Activated B cell treated with CpG ODN at 0.5 μM for 24 hours (primary cell): ENCODE data around the gene DYNLT5. TPM values are rescaled to one million over a fixed set of nuclear protein-coding genes. Genes with fewer than 3 reads are reported as not detected.
"Not testable (repeated sequence)": the region's sequence is repeated elsewhere in the genome, so short reads cannot be mapped to it uniquely, and the experiment has no call there.

Experiments
- ATAC-seq: fragments of 200-7000 bp; cut with Tn5 transposase; one replicate; pipeline ENCODE4 v1.10.0; 2021; ENCODE audit warnings: low read depth, mild to moderate bottlenecking, moderate library complexity
- CTCF ChIA-PET: fragments of 350-600 bp; sonication (Branson Sonifier 250); formaldehyde crosslinking; loops from one replicate; lab custom pipeline; 2021; ENCODE audit warnings: antibody characterized with exemption; lab: Charles Lee
- POLR2A ChIA-PET: fragments of 350-600 bp; sonication (Branson Sonifier 250); formaldehyde crosslinking; loops from one replicate; lab custom pipeline; 2021; ENCODE audit warnings: antibody characterized with exemption; lab: Charles Lee
- DNase-seq: peaks from one replicate; pipeline ENCODE4 v3.0.0; 2022
- H3K27ac Mint-ChIP-seq: one replicate; pipeline ENCODE4 v1.8.0; 2020; ENCODE audit warnings: mixed read lengths
- H3K27me3 Mint-ChIP-seq: one replicate; pipeline ENCODE4 v1.8.0; 2021; ENCODE audit warnings: mixed read lengths
- H3K36me3 Mint-ChIP-seq: one replicate; pipeline ENCODE4 v1.8.0; 2021; ENCODE audit warnings: low read depth, mixed read lengths
- H3K4me1 Mint-ChIP-seq: one replicate; pipeline ENCODE4 v1.8.0; 2021; ENCODE audit warnings: mixed read lengths
- H3K4me3 Mint-ChIP-seq: one replicate; pipeline ENCODE4 v1.8.0; 2020; ENCODE audit warnings: mild to moderate bottlenecking, mixed read lengths
- H3K9me3 Mint-ChIP-seq: one replicate; pipeline ENCODE4 v1.8.0; 2020; ENCODE audit warnings: mixed read lengths
- intact Hi-C: fragments of 100-400 bp; cut with micrococcal nuclease; formaldehyde crosslinking; loops from one replicate; pipeline ENCODE4 v1.15.1; 2024
- total RNA-seq: library from RNA; stranded (reverse); gene quantifications from 2 replicates; pipeline ENCODE4 v1.2.3, GENCODE V29; 2022
- TF ChIP-seq, protein P1 (sequence below): fragments of 200-600 bp; IDR thresholded peaks from one replicate; pipeline ENCODE4 v1.8.0; 2022; ENCODE audit warnings: antibody characterized with exemption, mild to moderate bottlenecking

DYNLT5 gene
- total RNA-seq, 1 donor from 2014 or later = not detected

- POLR2A ChIA-PET = no interaction called here
- Mint-ChIP-seq H3K4me1 (peaks cover 12% of the 10 kb centered on the region), H3K27me3 (no peaks in the 10 kb centered on the region), H3K27ac (peak overlapping the region; percentile 10), H3K4me3 (peak overlapping the region; percentile 11), H3K9me3 (no peaks in the 10 kb centered on the region), H3K36me3 (no peaks in the 10 kb centered on the region)
- intact Hi-C loops = no loop called here
- DNase-seq (no peak), ATAC-seq (peak; percentile 42)
- TF ChIP-seq, protein P1, sequence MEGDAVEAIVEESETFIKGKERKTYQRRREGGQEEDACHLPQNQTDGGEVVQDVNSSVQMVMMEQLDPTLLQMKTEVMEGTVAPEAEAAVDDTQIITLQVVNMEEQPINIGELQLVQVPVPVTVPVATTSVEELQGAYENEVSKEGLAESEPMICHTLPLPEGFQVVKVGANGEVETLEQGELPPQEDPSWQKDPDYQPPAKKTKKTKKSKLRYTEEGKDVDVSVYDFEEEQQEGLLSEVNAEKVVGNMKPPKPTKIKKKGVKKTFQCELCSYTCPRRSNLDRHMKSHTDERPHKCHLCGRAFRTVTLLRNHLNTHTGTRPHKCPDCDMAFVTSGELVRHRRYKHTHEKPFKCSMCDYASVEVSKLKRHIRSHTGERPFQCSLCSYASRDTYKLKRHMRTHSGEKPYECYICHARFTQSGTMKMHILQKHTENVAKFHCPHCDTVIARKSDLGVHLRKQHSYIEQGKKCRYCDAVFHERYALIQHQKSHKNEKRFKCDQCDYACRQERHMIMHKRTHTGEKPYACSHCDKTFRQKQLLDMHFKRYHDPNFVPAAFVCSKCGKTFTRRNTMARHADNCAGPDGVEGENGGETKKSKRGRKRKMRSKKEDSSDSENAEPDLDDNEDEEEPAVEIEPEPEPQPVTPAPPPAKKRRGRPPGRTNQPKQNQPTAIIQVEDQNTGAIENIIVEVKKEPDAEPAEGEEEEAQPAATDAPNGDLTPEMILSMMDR = no peak
- CTCF ChIA-PET = no interaction called here
These were observed 36.1 kb downstream of the DYNLT5 start for GRCh38 chr1:66788231-66788939.

GRCh38 chr1:66791621-66792610, 39.7 kb downstream of the DYNLT5 start:
- H3K27me3 Mint-ChIP-seq = no peaks in the 10 kb centered on the region
- no peak overlapping the region for H3K4me3 Mint-ChIP-seq
- no peaks in the 10 kb centered on the region for H3K36me3 Mint-ChIP-seq
- peaks cover 12% of the 10 kb centered on the region for H3K4me1 Mint-ChIP-seq
- POLR2A ChIA-PET = no interaction called here
- no peak for ATAC-seq
- H3K27ac Mint-ChIP-seq = no peak overlapping the region
- H3K9me3 Mint-ChIP-seq = no peaks in the 10 kb centered on the region
- intact Hi-C loops = no loop called here
- no peak for DNase-seq
- CTCF ChIA-PET = no interaction called here
- TF ChIP-seq, protein P1 = no peak

GRCh38 chr1:66795839-66796238, 43.6 kb downstream of the DYNLT5 start:
- ATAC-seq, H3K9me3 Mint-ChIP-seq, H3K4me1 Mint-ChIP-seq, H3K27ac Mint-ChIP-seq, DNase-seq, H3K4me3 Mint-ChIP-seq, intact Hi-C loops, H3K27me3 Mint-ChIP-seq, POLR2A ChIA-PET, H3K36me3 Mint-ChIP-seq, CTCF ChIA-PET: not testable (repeated sequence)

- Mint-ChIP-seq H3K9me3 (no peaks in the 10 kb centered on the region), H3K4me1 (no peaks in the 10 kb centered on the region), H3K4me3 (no peak overlapping the region), H3K36me3 (no peaks in the 10 kb centered on the region), H3K27ac (no peak overlapping the region), H3K27me3 (no peaks in the 10 kb centered on the region)
- ChIA-PET POLR2A (no interaction called here), CTCF (no interaction called here)
- no peak for ATAC-seq
- TF ChIP-seq, protein P1 = no peak
- intact Hi-C loops = no loop called here
- no peak for DNase-seq
These were observed 57.0 kb downstream of the DYNLT5 start for GRCh38 chr1:66809245-66809644.

DNA sequence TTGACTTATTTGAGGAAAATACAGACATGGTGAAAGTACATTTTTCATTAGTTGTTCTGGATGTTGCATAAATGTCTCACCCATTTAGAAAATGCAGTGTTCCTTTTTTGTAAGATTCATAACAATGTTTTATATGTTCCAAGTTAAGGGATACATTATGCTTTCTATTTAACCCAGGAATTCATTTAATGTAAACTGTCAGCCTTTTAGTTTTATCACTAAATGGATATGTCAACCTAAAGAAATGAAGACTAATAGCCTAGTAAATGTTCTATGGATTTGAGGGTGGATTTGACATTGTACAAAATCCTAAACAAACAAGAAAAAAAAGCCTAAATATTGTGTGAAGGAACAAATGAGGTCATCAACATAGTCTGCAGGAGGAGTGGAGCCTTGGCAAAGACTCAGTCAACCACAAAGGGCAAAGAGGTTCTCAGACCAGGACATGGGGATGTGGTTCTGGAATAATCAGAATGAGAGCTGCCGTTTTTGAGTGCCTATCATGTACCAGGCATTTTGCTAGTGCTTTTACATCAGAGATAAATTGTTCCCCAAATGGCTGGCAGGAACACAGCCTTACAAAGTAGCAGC, 57.6 kb downstream of the DYNLT5 start:
- no peaks in the 10 kb centered on the region for H3K27me3 Mint-ChIP-seq
- no peak for ATAC-seq
- TF ChIP-seq, protein P1 = no peak
- H3K4me3 Mint-ChIP-seq = no peak overlapping the region
- H3K36me3 Mint-ChIP-seq = no peaks in the 10 kb centered on the region
- POLR2A ChIA-PET = no interaction called here
- no peak for DNase-seq
- H3K9me3 Mint-ChIP-seq = no peaks in the 10 kb centered on the region
- intact Hi-C loops = no loop called here
- H3K4me1 Mint-ChIP-seq = no peaks in the 10 kb centered on the region
- CTCF ChIA-PET = no interaction called here
- H3K27ac Mint-ChIP-seq = no peak overlapping the region
